Measurements from ENCODE around the gene PPIH.

Gene PPIH

DNA sequence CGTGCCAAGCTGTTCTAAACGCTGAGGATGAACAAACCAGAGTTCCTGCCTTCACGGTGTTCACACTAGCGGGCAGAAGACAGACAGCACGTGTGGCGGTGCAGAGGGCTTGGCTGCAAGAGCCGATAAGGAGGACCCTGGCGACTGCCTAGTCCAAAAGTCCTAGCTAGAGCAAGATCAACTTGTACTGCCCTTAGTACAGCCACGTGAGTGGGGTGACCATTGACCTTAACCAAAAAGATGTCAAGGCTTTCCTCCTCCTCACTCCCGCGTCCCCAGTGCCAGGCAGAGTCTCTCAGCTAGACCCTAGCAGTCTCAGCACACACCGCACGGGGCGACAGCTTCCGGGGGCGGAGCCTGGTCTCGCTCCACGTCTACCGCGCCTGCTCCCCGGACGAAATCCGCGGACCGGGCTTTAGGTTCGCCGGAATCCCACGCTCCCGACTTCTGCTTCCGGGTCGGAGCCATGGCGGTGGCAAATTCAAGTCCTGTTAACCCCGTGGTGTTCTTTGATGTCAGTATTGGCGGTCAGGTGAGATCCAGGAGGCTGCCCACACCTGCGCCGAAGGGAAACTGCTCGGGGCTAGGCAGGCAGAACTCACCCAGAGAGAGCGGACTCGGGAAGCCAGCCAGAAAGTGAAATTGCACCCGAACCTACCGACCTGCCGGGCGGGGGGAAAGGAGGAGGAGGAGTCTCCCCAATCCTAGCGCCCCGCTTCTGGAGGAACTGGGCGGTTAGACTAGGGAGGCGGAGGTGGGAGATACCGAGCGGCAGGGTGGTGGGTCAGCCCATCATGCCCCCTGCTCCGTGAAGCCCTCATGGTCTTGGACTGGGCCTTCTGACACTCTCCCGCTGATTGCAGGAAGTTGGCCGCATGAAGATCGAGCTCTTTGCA is at the start of gene PPIH:
Gene PPIH (plus strand): TSS at position 443 of the 896 bp plus-strand sequence. CDS start 24 bp downstream, at position 467.
- CTCF ChIA-PET = interaction anchor here (0.6 to 1.5 kb wide), 6 partner anchors 14 to 228 kb away, joined by 3 to 4 read pairs (median 4); partner anchors contain the start of gene P3H1
- H3K4me3 ChIP-seq (ENCODE audit: low read depth, low read length) = peak within 1 kb of the TSS; percentile 74
- TF ChIP-seq KLF7 (tag by site-specific recombination; IDR thresholded peaks at IDR 0.05; ENCODE audit: borderline replicate concordance) (no peak), ZNF114 (tag by site-specific recombination; IDR thresholded peaks at IDR 0.05) (no peak), ZNF24 (tag by site-specific recombination; IDR thresholded peaks at IDR 0.05) (0 out of 2 replicates have a peak, but pooled peaks have one; percentile 27), ZNF596 (tag by site-specific recombination; IDR thresholded peaks at IDR 0.05) (no peak), ZNF354C (tag by site-specific recombination; IDR thresholded peaks at IDR 0.05; ENCODE audit: borderline replicate concordance, low read depth) (no peak), SP2 (tag by site-specific recombination; IDR thresholded peaks at IDR 0.05) (peak; percentile 90), ZNF18 (tag by site-specific recombination; IDR thresholded peaks at IDR 0.05) (peak; percentile 99), ZFHX2 (tag by site-specific recombination; conservative IDR thresholded peaks at IDR 0.05) (peak; percentile 79), ZNF37A (tag by site-specific recombination; IDR thresholded peaks at IDR 0.05) (no peak), ZNF157 (tag by site-specific recombination; IDR thresholded peaks at IDR 0.05) (no peak), ZNF670 (tag by site-specific recombination; IDR thresholded peaks at IDR 0.05; ENCODE audit: low read depth) (no peak), ATF2 (tag by site-specific recombination; IDR thresholded peaks at IDR 0.05; ENCODE audit: low read depth) (no peak), FEZF1 (tag by site-specific recombination; IDR thresholded peaks at IDR 0.05) (0 out of 2 replicates have a peak, but pooled peaks have one; percentile 1), ZNF221 (tag by site-specific recombination; IDR thresholded peaks at IDR 0.05; ENCODE audit: borderline replicate concordance) (no peak), ZNF776 (tag by site-specific recombination; IDR thresholded peaks at IDR 0.05; ENCODE audit: borderline replicate concordance) (no peak), PRDM1 (tag by site-specific recombination; IDR thresholded peaks at IDR 0.05) (peak; percentile 50; the same call in 1 of the 2 replicates)
- TF ChIP-seq, protein P1, sequence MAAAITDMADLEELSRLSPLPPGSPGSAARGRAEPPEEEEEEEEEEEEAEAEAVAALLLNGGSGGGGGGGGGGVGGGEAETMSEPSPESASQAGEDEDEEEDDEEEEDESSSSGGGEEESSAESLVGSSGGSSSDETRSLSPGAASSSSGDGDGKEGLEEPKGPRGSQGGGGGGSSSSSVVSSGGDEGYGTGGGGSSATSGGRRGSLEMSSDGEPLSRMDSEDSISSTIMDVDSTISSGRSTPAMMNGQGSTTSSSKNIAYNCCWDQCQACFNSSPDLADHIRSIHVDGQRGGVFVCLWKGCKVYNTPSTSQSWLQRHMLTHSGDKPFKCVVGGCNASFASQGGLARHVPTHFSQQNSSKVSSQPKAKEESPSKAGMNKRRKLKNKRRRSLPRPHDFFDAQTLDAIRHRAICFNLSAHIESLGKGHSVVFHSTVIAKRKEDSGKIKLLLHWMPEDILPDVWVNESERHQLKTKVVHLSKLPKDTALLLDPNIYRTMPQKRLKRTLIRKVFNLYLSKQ (tag by site-specific recombination; IDR thresholded peaks at IDR 0.05; ENCODE audit: borderline replicate concordance) = no peak
- TF ChIP-seq, protein P2, sequence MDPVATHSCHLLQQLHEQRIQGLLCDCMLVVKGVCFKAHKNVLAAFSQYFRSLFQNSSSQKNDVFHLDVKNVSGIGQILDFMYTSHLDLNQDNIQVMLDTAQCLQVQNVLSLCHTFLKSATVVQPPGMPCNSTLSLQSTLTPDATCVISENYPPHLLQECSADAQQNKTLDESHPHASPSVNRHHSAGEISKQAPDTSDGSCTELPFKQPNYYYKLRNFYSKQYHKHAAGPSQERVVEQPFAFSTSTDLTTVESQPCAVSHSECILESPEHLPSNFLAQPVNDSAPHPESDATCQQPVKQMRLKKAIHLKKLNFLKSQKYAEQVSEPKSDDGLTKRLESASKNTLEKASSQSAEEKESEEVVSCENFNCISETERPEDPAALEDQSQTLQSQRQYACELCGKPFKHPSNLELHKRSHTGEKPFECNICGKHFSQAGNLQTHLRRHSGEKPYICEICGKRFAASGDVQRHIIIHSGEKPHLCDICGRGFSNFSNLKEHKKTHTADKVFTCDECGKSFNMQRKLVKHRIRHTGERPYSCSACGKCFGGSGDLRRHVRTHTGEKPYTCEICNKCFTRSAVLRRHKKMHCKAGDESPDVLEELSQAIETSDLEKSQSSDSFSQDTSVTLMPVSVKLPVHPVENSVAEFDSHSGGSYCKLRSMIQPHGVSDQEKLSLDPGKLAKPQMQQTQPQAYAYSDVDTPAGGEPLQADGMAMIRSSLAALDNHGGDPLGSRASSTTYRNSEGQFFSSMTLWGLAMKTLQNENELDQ (tag by site-specific recombination; IDR thresholded peaks at IDR 0.05; ENCODE audit: low read depth) = no peak
- TF ChIP-seq, protein P3, sequence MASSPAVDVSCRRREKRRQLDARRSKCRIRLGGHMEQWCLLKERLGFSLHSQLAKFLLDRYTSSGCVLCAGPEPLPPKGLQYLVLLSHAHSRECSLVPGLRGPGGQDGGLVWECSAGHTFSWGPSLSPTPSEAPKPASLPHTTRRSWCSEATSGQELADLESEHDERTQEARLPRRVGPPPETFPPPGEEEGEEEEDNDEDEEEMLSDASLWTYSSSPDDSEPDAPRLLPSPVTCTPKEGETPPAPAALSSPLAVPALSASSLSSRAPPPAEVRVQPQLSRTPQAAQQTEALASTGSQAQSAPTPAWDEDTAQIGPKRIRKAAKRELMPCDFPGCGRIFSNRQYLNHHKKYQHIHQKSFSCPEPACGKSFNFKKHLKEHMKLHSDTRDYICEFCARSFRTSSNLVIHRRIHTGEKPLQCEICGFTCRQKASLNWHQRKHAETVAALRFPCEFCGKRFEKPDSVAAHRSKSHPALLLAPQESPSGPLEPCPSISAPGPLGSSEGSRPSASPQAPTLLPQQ (tag by site-specific recombination; IDR thresholded peaks at IDR 0.05) = peak; percentile 86; the same call in 1 of the 2 replicates
- TF ChIP-seq, protein P4, sequence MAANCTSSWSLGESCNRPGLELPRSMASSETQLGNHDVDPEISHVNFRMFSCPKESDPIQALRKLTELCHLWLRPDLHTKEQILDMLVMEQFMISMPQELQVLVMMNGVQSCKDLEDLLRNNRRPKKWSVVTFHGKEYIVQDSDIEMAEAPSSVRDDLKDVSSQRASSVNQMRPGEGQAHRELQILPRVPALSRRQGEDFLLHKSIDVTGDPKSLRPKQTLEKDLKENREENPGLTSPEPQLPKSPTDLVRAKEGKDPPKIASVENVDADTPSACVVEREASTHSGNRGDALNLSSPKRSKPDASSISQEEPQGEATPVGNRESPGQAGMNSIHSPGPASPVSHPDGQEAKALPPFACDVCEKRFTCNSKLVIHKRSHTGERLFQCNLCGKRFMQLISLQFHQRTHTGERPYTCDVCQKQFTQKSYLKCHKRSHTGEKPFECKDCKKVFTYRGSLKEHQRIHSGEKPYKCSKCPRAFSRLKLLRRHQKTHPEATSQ (tag by site-specific recombination; IDR thresholded peaks at IDR 0.05) = 0 out of 2 replicates have a peak, but pooled peaks have one; percentile 4
- TF ChIP-seq, protein P5, sequence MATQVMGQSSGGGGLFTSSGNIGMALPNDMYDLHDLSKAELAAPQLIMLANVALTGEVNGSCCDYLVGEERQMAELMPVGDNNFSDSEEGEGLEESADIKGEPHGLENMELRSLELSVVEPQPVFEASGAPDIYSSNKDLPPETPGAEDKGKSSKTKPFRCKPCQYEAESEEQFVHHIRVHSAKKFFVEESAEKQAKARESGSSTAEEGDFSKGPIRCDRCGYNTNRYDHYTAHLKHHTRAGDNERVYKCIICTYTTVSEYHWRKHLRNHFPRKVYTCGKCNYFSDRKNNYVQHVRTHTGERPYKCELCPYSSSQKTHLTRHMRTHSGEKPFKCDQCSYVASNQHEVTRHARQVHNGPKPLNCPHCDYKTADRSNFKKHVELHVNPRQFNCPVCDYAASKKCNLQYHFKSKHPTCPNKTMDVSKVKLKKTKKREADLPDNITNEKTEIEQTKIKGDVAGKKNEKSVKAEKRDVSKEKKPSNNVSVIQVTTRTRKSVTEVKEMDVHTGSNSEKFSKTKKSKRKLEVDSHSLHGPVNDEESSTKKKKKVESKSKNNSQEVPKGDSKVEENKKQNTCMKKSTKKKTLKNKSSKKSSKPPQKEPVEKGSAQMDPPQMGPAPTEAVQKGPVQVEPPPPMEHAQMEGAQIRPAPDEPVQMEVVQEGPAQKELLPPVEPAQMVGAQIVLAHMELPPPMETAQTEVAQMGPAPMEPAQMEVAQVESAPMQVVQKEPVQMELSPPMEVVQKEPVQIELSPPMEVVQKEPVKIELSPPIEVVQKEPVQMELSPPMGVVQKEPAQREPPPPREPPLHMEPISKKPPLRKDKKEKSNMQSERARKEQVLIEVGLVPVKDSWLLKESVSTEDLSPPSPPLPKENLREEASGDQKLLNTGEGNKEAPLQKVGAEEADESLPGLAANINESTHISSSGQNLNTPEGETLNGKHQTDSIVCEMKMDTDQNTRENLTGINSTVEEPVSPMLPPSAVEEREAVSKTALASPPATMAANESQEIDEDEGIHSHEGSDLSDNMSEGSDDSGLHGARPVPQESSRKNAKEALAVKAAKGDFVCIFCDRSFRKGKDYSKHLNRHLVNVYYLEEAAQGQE (tag by site-specific recombination; IDR thresholded peaks at IDR 0.05) = no peak

More for the DNA sequence above, at the start of gene PPIH:
- Histone ChIP-seq H3K27ac (ENCODE audit: extremely low read depth, low read depth, low read length) (peak within 1 kb of the TSS; percentile 67), H3K4me1 (ENCODE audit: control insufficient read depth, insufficient read depth, low read length) (no peaks in the 10 kb centered on the region), H3K36me3 (ENCODE audit: control insufficient read depth in 2 of 2, insufficient read depth in 1 of 2, low read length in 2 of 2) (peaks cover 27 to 39% of the 10 kb centered on the region in 2 experiments), H3K9me3 (ENCODE audit: control insufficient read depth, insufficient read depth, low read depth, low read length) (no peaks in the 10 kb centered on the region)
- POLR2A ChIA-PET = interaction anchor here (0.7 to 2.4 kb wide), 10 partner anchors 13 to 466 kb away, joined by 3 to 23 read pairs (median 4); partner anchors contain the start of genes C1orf50, P3H1, YBX1 and ZNF691
